Measurements from ENCODE around the gene MYH11. TPM values are rescaled to one million over a fixed set of nuclear protein-coding genes. Genes with fewer than 3 reads are reported as not detected.
"Not testable (repeated sequence)": the region's sequence is repeated elsewhere in the genome, so short reads cannot be mapped to it uniquely, and the experiment has no call there.

The MYH11 gene
- total RNA-seq, 4 donors from 2014 or later = 13.7 to 139 (median 39.0) TPM

DNA sequence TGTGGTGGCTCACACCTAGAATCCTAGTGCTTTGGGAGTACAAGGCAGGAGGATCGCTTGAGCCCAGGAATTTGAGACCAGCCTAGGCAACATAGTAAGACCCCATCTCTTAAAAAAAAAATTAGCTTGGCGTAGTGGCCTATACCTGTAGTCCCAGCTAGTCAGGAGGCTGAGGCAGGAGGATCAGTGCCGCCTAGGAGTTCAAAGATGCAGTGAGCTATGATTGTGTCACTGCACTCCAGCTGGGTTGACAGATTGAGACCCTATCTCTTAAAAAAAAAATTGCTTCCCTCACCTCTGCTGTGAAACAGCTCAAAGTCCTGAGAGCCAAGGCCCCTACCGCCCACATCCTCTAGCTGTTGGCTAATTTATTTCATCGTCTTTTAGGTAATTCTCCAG is 196.6 kb downstream of the MYH11 start:
- intact Hi-C loops (cut with DNase I; ENCODE audit: low total_unique reads) = no loop called here
- no peak for TF ChIP-seq POLR2A (IDR thresholded peaks at IDR 0.05)
- TF ChIP-seq, protein P1, sequence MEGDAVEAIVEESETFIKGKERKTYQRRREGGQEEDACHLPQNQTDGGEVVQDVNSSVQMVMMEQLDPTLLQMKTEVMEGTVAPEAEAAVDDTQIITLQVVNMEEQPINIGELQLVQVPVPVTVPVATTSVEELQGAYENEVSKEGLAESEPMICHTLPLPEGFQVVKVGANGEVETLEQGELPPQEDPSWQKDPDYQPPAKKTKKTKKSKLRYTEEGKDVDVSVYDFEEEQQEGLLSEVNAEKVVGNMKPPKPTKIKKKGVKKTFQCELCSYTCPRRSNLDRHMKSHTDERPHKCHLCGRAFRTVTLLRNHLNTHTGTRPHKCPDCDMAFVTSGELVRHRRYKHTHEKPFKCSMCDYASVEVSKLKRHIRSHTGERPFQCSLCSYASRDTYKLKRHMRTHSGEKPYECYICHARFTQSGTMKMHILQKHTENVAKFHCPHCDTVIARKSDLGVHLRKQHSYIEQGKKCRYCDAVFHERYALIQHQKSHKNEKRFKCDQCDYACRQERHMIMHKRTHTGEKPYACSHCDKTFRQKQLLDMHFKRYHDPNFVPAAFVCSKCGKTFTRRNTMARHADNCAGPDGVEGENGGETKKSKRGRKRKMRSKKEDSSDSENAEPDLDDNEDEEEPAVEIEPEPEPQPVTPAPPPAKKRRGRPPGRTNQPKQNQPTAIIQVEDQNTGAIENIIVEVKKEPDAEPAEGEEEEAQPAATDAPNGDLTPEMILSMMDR (IDR thresholded peaks at IDR 0.05) = no peak
- WGBS, 2 donors = 90 to 94% methylated on average over 5 of the region's 5 CpGs
- no peak for DNase-seq (ENCODE audit: low spot score in 2 of 2)
- H3K4me3 ChIP-seq (ENCODE audit: low read depth, poor library complexity, severe bottlenecking) = no peak overlapping the region

DNA sequence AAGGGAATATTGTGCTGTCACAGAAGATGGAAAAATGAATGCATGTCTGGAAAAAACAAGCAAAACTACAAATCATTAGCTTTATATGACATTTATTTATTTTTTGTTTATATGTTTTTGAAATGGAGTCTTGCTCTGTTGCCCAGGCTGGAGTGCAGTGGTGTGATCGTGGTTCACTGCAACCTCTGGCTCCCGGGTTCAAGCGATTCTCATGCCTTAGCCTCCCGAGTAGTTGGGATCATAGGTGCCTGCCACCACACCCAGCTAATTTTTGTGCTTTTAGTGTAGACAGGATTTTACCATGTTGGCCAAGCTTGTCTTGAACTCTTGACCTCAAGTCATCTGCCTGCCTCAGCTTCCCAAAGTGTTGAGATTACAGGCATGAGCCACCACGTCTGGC is 198.3 kb downstream of the MYH11 start:
- TF ChIP-seq, protein P1 (IDR thresholded peaks at IDR 0.05) = no peak
- TF ChIP-seq POLR2A (IDR thresholded peaks at IDR 0.05) = no peak
- 90 to 95% methylated on average over 5 of the region's 5 CpGs for WGBS, 2 donors
- intact Hi-C loops (cut with DNase I; ENCODE audit: low total_unique reads) = no loop called here
- H3K4me3 ChIP-seq (ENCODE audit: low read depth, poor library complexity, severe bottlenecking) = no peak overlapping the region
- no peak for DNase-seq (ENCODE audit: low spot score in 2 of 2)

DNA sequence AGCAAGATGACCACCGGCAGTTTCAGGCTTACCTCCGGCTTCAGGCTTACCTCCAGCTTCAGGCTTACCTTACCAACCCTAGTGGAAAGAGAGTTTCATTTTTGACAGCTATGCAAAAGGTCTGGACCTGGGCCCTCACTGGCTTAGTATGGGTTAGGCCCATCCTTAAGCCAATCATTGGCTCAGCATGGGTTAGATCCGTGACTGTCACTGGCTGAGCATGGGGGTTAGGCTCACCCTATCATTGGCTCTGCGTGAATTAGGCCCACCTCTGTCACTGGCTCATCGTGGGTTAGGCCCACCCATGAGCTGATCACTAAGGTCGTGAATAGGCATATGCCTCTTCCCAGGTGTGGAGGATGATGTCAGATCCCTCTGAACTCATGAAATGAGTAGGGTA is 198.7 kb downstream of the MYH11 start:
- no peak overlapping the region for H3K4me3 ChIP-seq (ENCODE audit: low read depth, poor library complexity, severe bottlenecking)
- TF ChIP-seq, protein P1 (IDR thresholded peaks at IDR 0.05) = no peak
- TF ChIP-seq POLR2A (IDR thresholded peaks at IDR 0.05) = no peak
- intact Hi-C loops (cut with DNase I; ENCODE audit: low total_unique reads) = no loop called here
- WGBS, 2 donors = 80 to 84% methylated on average over 6 of the region's 6 CpGs
- no peak for DNase-seq (ENCODE audit: low spot score in 2 of 2)

DNA sequence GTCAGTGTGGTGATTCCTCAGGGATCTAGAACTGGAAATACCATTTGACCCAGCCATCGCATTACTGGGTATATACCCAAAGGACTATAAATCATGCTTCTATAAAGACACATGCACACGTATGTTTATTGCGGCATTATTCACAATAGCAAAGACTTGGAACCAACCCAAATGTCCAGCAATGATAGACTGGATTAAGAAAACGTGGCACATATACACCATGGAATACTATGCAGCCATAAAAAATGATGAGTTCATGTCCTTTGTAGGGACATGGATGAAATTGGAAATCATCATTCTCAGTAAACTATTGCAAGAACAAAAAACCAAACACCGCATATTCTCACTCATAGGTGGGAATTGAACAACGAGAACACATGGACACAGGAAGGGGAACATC is 201.3 kb downstream of the MYH11 start:
- 88 to 100% methylated on average over 4 of the region's 6 CpGs for WGBS, 2 donors
- DNase-seq (ENCODE audit: low spot score in 2 of 2); intact Hi-C loops (cut with DNase I; ENCODE audit: low total_unique reads): not testable (repeated sequence)

DNA sequence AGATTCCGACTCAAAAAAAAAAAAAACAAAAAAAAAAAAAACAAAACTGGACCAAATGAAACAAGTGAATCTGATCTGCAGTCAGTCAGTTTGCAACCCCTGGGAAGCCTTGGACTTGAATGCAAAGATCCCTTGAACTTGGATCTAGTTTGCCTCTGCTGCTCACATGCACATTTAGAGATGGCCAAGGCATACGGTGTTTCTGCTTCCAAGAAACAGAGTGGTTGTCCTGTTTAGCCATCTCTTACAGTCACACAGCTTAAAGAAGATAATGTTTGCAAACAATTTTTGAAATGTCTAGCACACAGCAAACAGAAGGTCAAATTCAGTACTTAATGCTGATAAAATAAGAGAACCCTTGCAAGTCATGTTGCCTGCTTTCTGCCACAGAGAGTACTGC is 202.2 kb downstream of the MYH11 start:
- intact Hi-C loops (cut with DNase I; ENCODE audit: low total_unique reads) = no loop called here
- 51 to 73% methylated on average over 2 of the region's 2 CpGs for WGBS, 2 donors
- H3K4me3 ChIP-seq (ENCODE audit: low read depth, poor library complexity, severe bottlenecking) = no peak overlapping the region
- TF ChIP-seq POLR2A (IDR thresholded peaks at IDR 0.05) = no peak
- TF ChIP-seq, protein P1 (IDR thresholded peaks at IDR 0.05) = no peak
- no peak for DNase-seq (ENCODE audit: low spot score in 2 of 2)

More for the DNA sequence above, 201.3 kb downstream of the MYH11 start:
- H3K4me3 ChIP-seq (ENCODE audit: low read depth, poor library complexity, severe bottlenecking) = not testable (repeated sequence)

DNA sequence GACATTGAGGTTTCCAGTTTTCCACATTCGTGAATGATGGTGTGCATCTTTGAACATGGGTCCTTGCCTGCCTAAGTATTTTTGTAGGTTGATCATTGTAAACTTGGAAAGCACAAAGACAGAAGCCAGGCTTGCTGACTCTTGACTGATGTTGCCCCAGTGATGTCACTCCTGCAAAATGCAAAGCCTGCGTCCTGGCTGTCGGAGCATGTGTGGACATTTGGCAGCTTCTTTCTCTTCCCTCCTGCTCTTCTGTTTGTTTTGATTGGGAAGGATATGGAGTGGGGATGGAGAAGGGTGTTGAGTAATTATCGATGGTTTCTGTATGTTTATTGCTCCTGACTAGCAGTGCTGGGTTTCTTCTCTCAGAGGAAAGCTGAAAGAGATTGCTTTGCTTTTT is 203.6 kb downstream of the MYH11 start:
- TF ChIP-seq, protein P1 (IDR thresholded peaks at IDR 0.05) = no peak
- TF ChIP-seq POLR2A (IDR thresholded peaks at IDR 0.05) = no peak
- DNase-seq (ENCODE audit: low spot score in 2 of 2) = peak in 1 of 2 donors; percentile 86
- no peak overlapping the region for H3K4me3 ChIP-seq (ENCODE audit: low read depth, poor library complexity, severe bottlenecking)
- intact Hi-C loops (cut with DNase I; ENCODE audit: low total_unique reads) = no loop called here
- 13 to 29% methylated on average over 4 of the region's 4 CpGs for WGBS, 2 donors

Other genes with a start within 250 kb of the MYH11 start
- gene MARF1, start 213.9 kb downstream of the MYH11 start, total RNA-seq = 10 to 100 TPM; 31.2 to 43.2 (median 35.7) TPM
- gene NDE1, start 206.8 kb downstream of the MYH11 start, total RNA-seq = 100 to 1,000 TPM in 1 of 4 donors, 10 to 100 TPM in 3; 69.8 to 184 (median 85.1) TPM
- 10 to 100 TPM; 39.7 to 43.3 (median 40.7) TPM for gene CEP20, start 31.6 kb upstream of the MYH11 start, total RNA-seq
- gene ABCC1, start 92.6 kb upstream of the MYH11 start, total RNA-seq = 10 to 100 TPM; 16.4 to 25.3 (median 21.8) TPM

All from lower leg skin (tissue), 4 donors.